GM12878 (cell line): ENCODE data around the gene CAMTA1. TPM values are rescaled to one million over a fixed set of nuclear protein-coding genes. Genes with fewer than 3 reads are reported as not detected.

ENCODE experiments used
- ATAC-seq: fragments of 200-7000 bp; cut with Tn5 transposase; 3 replicates; pipeline ENCODE4 v1.9.1; 2020; ENCODE audit warnings: mild to moderate bottlenecking, moderate library complexity
- BruUV-seq: library from RNA; stranded (reverse); fragments of 400-500 nt; replicated peaks from 2 replicates; lab custom pipeline; 2021; lab: Mats Ljungman, UMichigan
- CTCF ChIA-PET: fragments of 300-600 bp; sonication (Branson Sonifier 250); formaldehyde crosslinking; extraction: SDS; loops from one replicate; lab custom pipeline; 2021; ENCODE audit warnings: inconsistent platforms; lab: Yijun Ruan, JAX
- POLR2A ChIA-PET: fragments of 350-600 bp; formaldehyde crosslinking; extraction: SDS; loops from one replicate; lab custom pipeline; 2021; ENCODE audit warnings: inconsistent platforms; lab: Charles Lee
- RAD21 ChIA-PET: fragments of 300-600 bp; sonication (Branson Sonifier 250); formaldehyde crosslinking; loops from one replicate; lab custom pipeline; 2023; ENCODE audit warnings: antibody characterized with exemption; ENCODE audit not compliant: unreplicated experiment; lab: Charles Lee
- SMC1A ChIA-PET: fragments of 300-600 bp; sonication (Branson Sonifier 250); formaldehyde crosslinking; loops from one replicate; lab custom pipeline; 2023; ENCODE audit not compliant: unreplicated experiment, uncharacterized antibody; lab: Charles Lee
- DNase-seq: peaks from one replicate; pipeline ENCODE4 v3.0.0-alpha.2; 2011; ENCODE audit warnings: low read depth, low spot score
- FAIRE-seq: peaks from 3 replicates; lab custom pipeline; 2011; peaks lifted over from hg19 to GRCh38; lab: Jason Lieb, UNC
- H2AFZ ChIP-seq: 2 replicates; pipeline ENCODE4 v1.6.0; 2011; ENCODE audit warnings: low read depth, low read length, control low read depth; ENCODE audit not compliant: control insufficient read depth
- H3K27ac ChIP-seq: 2 replicates; pipeline ENCODE4 v1.5.1; 2011; ENCODE audit warnings: control low read depth; ENCODE audit not compliant: control insufficient read depth, insufficient read depth
- H3K27me3 ChIP-seq, 2 experiments: replicated peaks in 1 of 2; 2 replicates each; pipeline versions ENCODE4 v1.6.0 to v1.6.1; 2011; ENCODE audit warnings: low read length in 1 of 2; ENCODE audit not compliant: control insufficient read depth in 2 of 2, insufficient read depth in 2 of 2
- H3K36me3 ChIP-seq, 2 experiments: 2 replicates each; pipeline ENCODE4 v1.5.1; 2011; ENCODE audit warnings: low read length in 1 of 2; ENCODE audit not compliant: control insufficient read depth in 2 of 2, insufficient read depth in 2 of 2
- H3K4me1 ChIP-seq: 2 replicates; pipeline ENCODE4 v1.6.1; 2011; ENCODE audit warnings: mild to moderate bottlenecking, low read length, moderate library complexity, mixed read lengths; ENCODE audit not compliant: control insufficient read depth, insufficient read depth
- H3K4me2 ChIP-seq: 2 replicates; pipeline ENCODE4 v1.6.0; 2011; ENCODE audit warnings: control low read depth; ENCODE audit not compliant: control insufficient read depth, insufficient read depth
- H3K4me3 ChIP-seq: fragments of 200-600 bp; sonication (generic); 2 replicates; pipeline ENCODE4 v1.5.1; 2016
- H3K79me2 ChIP-seq: 2 replicates; pipeline ENCODE4 v1.6.0; 2011; ENCODE audit warnings: low read length; ENCODE audit not compliant: control insufficient read depth, insufficient read depth
- H3K9ac ChIP-seq: 2 replicates; pipeline ENCODE4 v1.8.0; 2011; ENCODE audit warnings: low read length, control low read depth, mixed read lengths; ENCODE audit not compliant: control insufficient read depth, insufficient read depth
- H3K9me3 ChIP-seq: replicated peaks from 3 replicates; pipeline ENCODE4 v1.5.1; 2011; ENCODE audit warnings: mild to moderate bottlenecking, low read length; ENCODE audit not compliant: control insufficient read depth, insufficient read depth
- H4K20me1 ChIP-seq: 2 replicates; pipeline ENCODE4 v1.6.0; 2011; ENCODE audit not compliant: control insufficient read depth, insufficient read depth
- DPF2 ChIP-seq: fragments of 450-650 bp; IDR thresholded peaks from 2 replicates; pipeline ENCODE4 v1.6.1; 2017; ENCODE audit warnings: mild to moderate bottlenecking
- E2F4 ChIP-seq: IDR thresholded peaks from 2 replicates; pipeline ENCODE4 v1.6.1; 2012; ENCODE audit warnings: low read depth, low read length, improper control_type of control experiment
- ESRRA ChIP-seq: IDR thresholded peaks from 2 replicates; pipeline ENCODE4 v1.6.1; 2012; ENCODE audit warnings: mild to moderate bottlenecking, low read length, improper control_type of control experiment
- IKZF1 ChIP-seq: fragments of 450-650 bp; conservative IDR thresholded peaks from 2 replicates; pipeline ENCODE4 v1.6.1; 2017; ENCODE audit warnings: antibody characterized with exemption, mild to moderate bottlenecking
- IRF3 ChIP-seq: fragments of 450-650 bp; IDR thresholded peaks from 2 replicates; pipeline ENCODE4 v1.6.1; 2014; ENCODE audit warnings: mild to moderate bottlenecking
- KLF5 ChIP-seq: fragments of 450-650 bp; IDR thresholded peaks from 2 replicates; pipeline ENCODE4 v1.6.1; 2014; ENCODE audit warnings: mild to moderate bottlenecking; ENCODE audit not compliant: partially characterized antibody
- MTA2 ChIP-seq: fragments of 450-650 bp; IDR thresholded peaks from 2 replicates; pipeline ENCODE4 v1.6.1; 2016; ENCODE audit warnings: low read depth, mild to moderate bottlenecking, moderate library complexity
- RELA ChIP-seq: fragments of 450-650 bp; IDR thresholded peaks from 2 replicates; pipeline ENCODE4 v1.8.0; 2014; ENCODE audit warnings: borderline replicate concordance; ENCODE audit not compliant: partially characterized antibody
- SIN3A ChIP-seq: IDR thresholded peaks from 2 replicates; pipeline ENCODE4 v1.6.1; 2012; ENCODE audit warnings: low read depth, low read length, improper control_type of control experiment
- SKIL ChIP-seq: fragments of 450-650 bp; IDR thresholded peaks from 2 replicates; pipeline ENCODE4 v1.6.1; 2017; ENCODE audit warnings: mild to moderate bottlenecking, low read depth, inconsistent platforms; ENCODE audit not compliant: poor library complexity, severe bottlenecking
- STAT3 ChIP-seq: IDR thresholded peaks from 2 replicates; pipeline ENCODE4 v1.6.1; 2011; ENCODE audit warnings: low read depth, low read length, improper control_type of control experiment
- USF1 ChIP-seq: IDR thresholded peaks from 2 replicates; pipeline ENCODE4 v1.6.1; 2011; ENCODE audit warnings: borderline replicate concordance, low read depth, mild to moderate bottlenecking, moderate library complexity, mixed read lengths, low read length; ENCODE audit not compliant: insufficient read depth; ENCODE audit errors: extremely low read length
- ZBTB33 ChIP-seq: fragments of 450-650 bp; IDR thresholded peaks from 2 replicates; pipeline ENCODE4 v1.6.1; 2017; ENCODE audit warnings: mild to moderate bottlenecking
- ZNF24 ChIP-seq: fragments of 450-650 bp; IDR thresholded peaks from 2 replicates; pipeline ENCODE4 v1.6.1; 2017; ENCODE audit warnings: antibody characterized with exemption, mild to moderate bottlenecking
- WGBS: methylation state at CpG from one replicate; pipeline ENCODE4 v1.1.6; 2016; ENCODE audit warnings: low lambda C conversion rate; ENCODE audit not compliant: insufficient replicate concordance, insufficient coverage; ENCODE audit errors: missing lambda C conversion rate; 5-methylcytosine and 5-hydroxymethylcytosine counted together
- in situ Hi-C: fragments of 300-500 bp; cut with MboI; formaldehyde crosslinking; loops from 9 replicates; pipeline ENCODE4 v1.14.3; 2018; ENCODE audit warnings: mixed read lengths
- intact Hi-C: fragments of 100-400 bp; cut with micrococcal nuclease; formaldehyde crosslinking; loops from one replicate; pipeline ENCODE4 v1.14.2; 2022; ENCODE audit not compliant: unreplicated experiment
- polyA plus RNA-seq, 11 experiments: library from polyadenylated mRNA; depleted of rRNA in 4 of 11; unstranded in 6 of 11; stranded (reverse) in 5 of 11; fragments of >200 nt; fragmentation: Nextera tagmentation in 4 of 11; fragmentation: Illumina TruSeq in 1 of 11; extraction: Ambion mirVana in 4 of 11; extraction: Trizol in 1 of 11; gene quantifications; 1 replicate in 1 of 11; 2 replicates in 10 of 11; pipeline versions ENCODE4 v1.2.1 to v1.2.3, GENCODE V29; 2011 to 2016; ENCODE audit warnings: inconsistent platforms in 2 of 11, missing spikeins in 2 of 11, low read depth in 1 of 11
- total RNA-seq, 4 experiments: library from RNA; depleted of rRNA in 3 of 4; stranded (reverse); fragments of >200 nt in 3 of 4; fragmentation: Illumina TruSeq in 1 of 4; extraction: Trizol in 1 of 4; gene quantifications; 2 replicates each; pipeline versions ENCODE4 v1.2.1 to v1.2.3, GENCODE V29; 2013 to 2021

CAMTA1 gene
- total and polyA plus RNA-seq, 10 of the 15 experiments (the other 5 are each of a cell fraction or from before 2014, with no cell fraction given): 37.7 to 148 (median 76.4) TPM

GRCh38 chr1:7350804-7351203, 565.5 kb downstream of the CAMTA1 start:
- POLR2A ChIA-PET: no interaction called here
- intact Hi-C loops (no loop called here), in situ Hi-C loops (no loop called here)
- Histone ChIP-seq H3K27me3 (peaks cover 0 to 1% of the 10 kb centered on the region in 2 experiments; a peak in 3 of 4 replicates), H4K20me1 (no peaks in the 10 kb centered on the region), H3K79me2 (no peaks in the 10 kb centered on the region), H3K4me2 (no peak overlapping the region), H3K4me3 (no peak overlapping the region), H2AFZ (no peak overlapping the region), H3K4me1 (no peaks in the 10 kb centered on the region), H3K9ac (no peak overlapping the region), H3K9me3 (no peaks in the 10 kb centered on the region), H3K36me3 (no peaks in the 10 kb centered on the region), H3K27ac (no peak overlapping the region)
- ATAC-seq (no peak), DNase-seq (no peak), FAIRE-seq (no peak)
- CTCF ChIA-PET: no interaction called here
- TF ChIP-seq IKZF1 (no peak), DPF2 (no peak), ZNF24 (no peak), SIN3A (no peak), KLF5 (no peak), ESRRA (no peak), ZBTB33 (no peak), USF1 (no peak), STAT3 (no peak), IRF3 (no peak), SKIL (no peak), RELA (no peak), E2F4 (no peak), MTA2 (no peak)
- BruUV-seq: no TSS peak
- 32% methylated on average over 8 of the region's 8 CpGs for WGBS
- SMC1A ChIA-PET: no interaction called here
- RAD21 ChIA-PET: no interaction called here
